Activated CD4-positive, alpha-beta T cell treated with anti-CD3 and anti-CD28 coated beads for 24 hours (primary cell): ENCODE results near the gene MYLK.

Experiments
- DNase-seq, 2 donors: peaks; one replicate each; pipeline ENCODE4 v3.0.0-alpha.2; 2020; ENCODE audit warnings: low read depth in 2 of 2

The MYLK gene

DNA sequence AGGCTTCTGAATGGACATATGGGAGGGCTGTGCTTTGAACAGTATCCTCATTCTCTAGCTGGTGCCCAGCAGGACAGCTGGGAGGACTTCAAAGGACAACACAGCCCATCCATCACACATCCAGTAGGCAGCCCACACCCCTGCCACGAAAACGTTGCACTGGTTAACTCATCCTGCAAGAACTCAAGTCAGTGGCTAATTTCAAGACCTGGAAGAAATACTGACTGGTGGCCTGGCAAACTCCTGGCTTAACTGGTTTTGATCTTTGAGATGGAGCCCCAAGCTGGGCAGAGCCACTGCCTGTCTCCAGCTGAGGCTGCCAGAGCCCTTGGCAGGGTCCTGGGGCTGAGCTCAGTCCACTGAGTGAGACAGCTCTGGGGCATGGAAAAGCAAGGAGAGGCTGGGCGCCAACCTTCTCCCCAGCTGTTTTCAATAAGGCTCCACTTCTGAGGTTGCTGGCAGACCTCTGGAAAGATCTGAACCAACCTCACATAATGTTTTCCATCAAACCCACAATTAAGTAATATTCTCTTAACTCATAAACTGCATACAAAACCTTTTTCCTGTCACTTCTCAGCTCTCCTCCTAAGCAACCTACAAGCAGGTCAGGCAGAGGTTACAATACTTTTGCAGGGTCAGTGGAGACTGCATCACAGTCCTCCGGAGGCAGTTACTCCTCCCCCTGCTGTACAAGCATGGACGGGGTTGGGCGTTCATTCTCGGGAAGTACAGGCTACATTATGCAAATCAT lies 110.3 kb downstream of the MYLK start:
- DNase-seq, result no peak

- DNase-seq, result no peak
Measured at GRCh38 chr3:123769356-123769743, 114.8 kb downstream of the MYLK start.

DNA sequence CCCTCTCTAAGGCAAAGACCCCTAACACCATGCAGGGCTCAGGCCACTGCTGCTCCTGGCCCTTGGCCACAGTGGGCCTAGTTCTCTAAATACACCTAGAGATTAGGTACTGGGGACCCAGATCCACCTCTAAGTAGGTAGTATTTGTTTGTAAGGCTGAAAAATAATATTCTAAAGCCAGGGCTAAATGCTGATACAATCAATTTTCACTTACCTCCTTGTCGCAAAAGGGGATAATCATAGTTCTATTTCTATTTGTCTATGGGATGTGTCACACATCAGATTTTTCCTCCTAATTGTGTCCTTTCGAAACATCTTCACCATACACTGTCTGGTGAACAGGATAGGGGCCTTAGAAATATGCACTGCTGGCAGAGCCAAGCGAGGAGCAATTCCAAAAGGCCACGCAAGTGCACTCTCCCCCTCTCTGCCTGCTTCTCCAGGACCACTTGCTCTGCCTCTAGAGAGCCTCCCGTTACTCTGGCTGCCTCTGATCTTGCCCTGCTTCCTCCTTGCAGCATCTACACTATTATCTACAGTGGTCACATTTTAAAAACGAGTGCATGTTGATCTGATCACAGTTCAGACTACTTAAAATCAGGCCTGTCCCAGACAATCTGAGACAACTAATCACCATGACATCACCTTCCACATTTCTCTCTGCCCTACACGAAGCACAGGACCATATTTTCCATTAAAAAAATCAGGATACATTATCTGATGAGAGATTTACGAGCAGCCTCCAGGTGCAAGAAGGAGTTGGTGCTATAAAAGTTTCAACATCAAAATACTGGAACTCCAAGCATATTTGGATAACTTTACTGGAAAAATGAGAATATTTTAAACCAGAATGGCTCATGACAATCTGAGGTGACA lies 115.4 kb downstream of the MYLK start:
- no peak for DNase-seq

DNA sequence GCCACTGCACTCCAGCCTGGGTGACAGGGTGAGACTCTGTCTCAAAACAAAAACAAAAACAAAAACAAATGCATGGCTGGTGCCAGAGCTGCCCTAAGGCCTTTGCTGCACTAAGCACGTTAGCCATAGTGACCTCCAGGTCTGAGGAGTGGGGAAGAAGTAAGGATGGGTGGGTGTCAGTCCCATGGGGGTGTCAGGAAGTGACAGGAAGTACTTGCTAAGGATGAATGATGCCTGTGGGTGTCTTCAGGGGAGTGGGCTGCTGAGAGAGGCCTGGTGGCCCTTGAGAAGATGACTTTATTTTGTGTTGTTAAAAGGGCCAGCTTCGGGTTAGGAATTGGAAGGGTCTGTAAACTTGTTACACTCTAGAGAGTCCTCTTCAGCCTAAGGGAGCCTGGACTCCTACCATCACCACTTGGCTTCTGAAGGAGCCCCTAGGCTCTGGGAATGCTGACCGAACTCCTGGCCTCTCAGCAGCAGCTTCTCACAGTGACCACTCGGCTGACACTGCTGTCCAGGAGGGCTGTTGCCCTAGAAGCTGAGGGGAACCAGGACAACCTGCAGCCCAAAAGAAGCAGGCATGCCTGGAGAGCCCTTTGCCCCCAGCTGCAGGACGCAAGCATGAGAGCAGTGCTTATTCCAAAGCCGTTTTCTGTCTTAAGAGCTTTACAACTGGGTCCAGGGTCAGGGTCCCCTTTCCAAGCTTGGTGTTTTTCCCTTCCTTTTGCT lies 116.4 kb downstream of the MYLK start:
- DNase-seq, result no peak

GRCh38 chr3:123767009-123767372 lies 117.1 kb downstream of the MYLK start:
- DNase-seq, result no peak

DNA sequence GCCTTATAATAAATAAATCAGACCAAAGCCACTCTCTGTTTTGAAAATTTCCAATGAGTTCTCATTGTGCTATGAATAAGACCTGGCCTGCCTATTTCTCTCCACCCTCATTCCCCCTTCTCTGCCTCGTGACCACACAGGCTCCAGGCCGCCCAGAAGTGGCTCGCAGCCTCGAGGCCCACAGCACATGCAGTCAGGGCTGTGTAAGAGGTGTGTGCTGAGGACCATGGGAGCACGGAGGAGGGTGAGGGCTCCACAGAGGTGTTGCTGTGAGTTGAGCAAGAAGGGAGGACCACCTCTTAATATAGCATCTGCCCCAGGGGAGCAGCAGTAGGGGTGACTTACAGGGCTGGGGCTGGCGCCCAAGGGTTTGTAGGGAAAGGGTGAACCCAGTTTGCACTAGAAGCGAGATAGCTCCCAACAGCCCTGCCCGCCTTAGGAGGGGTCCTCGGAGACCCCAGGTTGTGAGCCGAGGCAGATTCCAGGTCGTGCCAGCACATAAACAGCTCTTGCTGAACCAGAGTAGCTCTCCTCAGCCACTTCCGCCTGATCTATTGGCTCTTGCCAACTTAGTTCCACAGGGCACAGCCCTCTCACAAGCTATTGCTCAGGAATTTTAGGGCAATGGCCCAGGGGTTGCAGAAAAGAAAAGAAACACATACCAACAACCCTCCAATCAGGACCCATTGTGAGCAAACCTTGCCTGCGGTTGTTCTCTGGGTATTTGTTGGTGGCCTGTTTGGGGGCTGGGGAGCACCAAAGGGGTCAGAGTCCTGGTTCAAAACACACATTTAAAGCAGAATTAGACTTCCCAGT lies 117.7 kb downstream of the MYLK start:
- DNase-seq, result no peak

DNA sequence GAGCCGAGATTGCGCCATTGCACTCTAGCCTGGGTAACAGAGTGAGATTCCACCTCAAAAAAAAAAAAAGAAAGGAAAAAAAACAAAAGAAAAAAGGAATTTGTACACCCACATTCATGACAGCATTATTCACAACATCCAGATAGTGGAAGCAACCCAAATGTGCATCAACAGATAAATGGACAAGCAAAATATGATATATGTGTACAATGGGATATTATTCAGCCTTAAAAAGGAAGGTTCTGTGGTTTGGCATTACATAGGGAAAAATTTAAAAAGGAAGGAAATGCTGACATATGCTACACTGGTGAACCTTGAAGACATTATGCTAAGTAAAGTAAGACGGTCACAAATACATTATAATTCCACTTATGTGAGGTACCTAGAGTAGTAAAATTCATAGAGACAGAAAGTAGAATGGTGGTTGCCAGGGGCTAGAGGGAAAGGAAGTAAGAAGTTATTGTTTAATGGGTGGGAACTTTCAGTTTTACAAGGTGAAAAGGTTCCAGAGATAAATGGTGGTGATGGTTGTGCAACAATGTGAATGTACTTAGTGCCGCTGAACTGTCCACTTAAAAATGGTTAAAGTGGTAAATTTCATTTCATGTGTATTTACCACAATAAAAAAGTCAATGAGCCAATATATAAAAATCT lies 118.5 kb downstream of the MYLK start:
- no peak for DNase-seq

GRCh38 chr3:123764647-123765046 lies 119.5 kb downstream of the MYLK start:
- no peak for DNase-seq

DNA sequence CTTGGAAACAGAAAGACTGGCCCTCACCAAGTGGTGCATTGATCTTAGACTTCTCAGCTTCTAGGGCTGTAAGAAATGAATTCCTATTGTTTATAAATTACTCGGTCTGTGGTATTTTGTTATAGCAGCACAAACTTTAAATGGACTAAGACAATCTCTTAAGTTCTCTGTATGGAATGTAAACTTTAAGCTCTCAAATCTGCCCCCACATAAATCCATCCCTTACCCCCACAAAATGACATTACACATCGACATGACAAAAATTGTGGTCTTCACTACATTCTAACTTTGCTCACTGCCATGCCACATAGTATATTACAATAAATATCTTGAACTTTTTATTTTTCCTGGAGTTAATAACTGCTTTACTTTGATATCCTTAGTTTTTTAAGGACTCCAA lies 121.3 kb downstream of the MYLK start:
- no peak for DNase-seq

DNA sequence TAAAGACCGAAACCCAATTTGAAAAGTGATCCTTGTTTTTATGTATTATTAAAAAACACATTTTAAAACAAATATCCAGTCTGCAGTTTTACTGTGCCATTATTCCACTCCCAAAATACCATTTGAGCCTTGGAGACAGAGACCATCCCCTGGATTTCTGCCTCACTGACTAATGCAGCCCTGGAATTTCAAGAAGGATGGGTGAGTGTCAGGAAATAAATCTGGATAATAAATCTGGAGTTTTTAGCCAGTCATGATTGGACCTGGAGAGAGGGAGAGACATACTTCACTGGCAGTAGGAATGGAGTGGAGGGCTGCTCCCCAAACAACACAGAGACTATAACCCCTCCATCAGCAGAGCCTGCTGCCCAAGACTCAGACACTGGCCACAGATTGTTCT lies 123.3 kb downstream of the MYLK start:
- DNase-seq, result no peak

DNA sequence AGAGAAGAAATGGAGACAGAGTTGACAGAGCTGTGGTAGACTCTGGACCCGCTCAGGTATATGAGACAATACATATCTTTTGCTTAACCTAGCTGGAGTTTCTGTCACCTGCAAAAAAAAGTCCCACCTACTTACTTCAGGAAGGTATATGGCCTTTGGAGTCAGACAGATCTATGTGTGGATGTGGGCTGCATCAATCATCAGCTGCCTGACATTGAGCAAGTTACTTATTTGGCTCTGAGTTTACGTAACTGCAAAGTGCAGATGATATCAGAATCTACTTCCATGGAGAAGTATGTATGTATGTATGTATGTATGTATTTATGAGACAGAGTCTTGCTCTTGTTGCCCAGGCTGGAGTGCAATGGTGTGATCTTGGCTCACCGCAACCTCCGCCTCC lies 124.3 kb downstream of the MYLK start:
- no peak for DNase-seq

DNA sequence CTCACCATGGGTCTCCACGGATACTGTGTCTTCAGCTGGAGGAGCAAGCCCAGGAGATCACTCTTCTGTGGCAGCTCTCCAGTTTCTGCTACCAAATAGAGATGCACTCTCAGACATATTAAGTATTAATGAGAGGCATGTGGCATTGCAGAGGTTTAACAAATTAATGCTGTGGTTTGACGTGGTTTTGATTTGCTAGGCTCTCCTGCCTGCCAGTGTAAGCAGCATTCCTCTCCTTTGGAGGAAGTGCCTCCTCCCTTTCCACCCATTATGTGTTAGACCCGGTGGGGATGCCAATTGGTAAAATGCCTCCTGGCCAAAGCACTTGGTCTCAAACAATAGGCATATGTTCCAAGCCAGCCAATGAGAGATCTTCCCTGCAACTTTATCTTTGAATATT lies 124.8 kb downstream of the MYLK start:
- DNase-seq, result no peak

- no peak for DNase-seq
Measured at GRCh38 chr3:123758081-123758564, 126.0 kb downstream of the MYLK start.

- DNase-seq, result no peak
Measured at GRCh38 chr3:123757281-123757940, 126.7 kb downstream of the MYLK start.

- DNase-seq, result no peak
Measured at GRCh38 chr3:123755501-123755900, 128.6 kb downstream of the MYLK start.

GRCh38 chr3:123755085-123755484 lies 129.0 kb downstream of the MYLK start:
- no peak for DNase-seq

DNA sequence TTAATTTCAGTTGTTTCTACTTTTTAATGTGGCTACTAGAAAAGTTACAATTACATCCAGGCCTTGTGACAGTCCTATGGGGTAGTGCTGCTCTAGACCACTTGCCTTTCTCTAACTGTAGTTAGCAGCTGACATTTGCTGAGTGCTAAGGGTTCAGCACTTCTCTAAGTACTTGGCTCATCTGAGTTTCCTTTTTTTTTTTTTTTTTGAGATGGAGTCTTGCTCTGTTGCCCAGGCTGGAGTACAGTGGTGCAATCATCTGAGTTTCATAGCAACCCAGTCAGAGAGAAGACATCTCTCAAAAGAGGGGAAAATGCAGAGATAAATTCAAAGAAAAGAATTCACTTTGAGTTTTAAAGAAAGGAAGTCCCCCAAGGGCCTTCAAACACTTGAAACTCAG lies 130.8 kb downstream of the MYLK start:
- DNase-seq, result no peak

- DNase-seq, result no peak
Measured at GRCh38 chr3:123752228-123752627, 131.9 kb downstream of the MYLK start.

DNA sequence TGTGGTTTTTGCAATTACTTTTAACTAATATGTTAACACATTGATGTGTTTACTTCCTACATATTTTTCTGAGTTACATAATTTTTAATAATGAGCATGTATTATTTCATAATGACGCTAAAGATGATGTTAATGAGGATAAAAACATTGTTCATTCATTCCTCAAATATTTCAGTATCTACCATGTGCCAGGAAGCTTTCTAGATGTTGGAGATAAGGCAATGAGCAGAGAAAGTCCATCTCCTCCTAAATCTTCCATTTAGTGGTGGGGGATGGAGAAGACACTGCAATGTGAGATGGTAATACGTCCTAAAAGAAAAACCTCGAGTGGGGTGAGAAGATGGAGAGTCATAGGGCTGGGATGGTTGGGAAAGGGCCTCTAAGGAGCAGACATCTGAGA lies 132.7 kb downstream of the MYLK start:
- no peak for DNase-seq

DNA sequence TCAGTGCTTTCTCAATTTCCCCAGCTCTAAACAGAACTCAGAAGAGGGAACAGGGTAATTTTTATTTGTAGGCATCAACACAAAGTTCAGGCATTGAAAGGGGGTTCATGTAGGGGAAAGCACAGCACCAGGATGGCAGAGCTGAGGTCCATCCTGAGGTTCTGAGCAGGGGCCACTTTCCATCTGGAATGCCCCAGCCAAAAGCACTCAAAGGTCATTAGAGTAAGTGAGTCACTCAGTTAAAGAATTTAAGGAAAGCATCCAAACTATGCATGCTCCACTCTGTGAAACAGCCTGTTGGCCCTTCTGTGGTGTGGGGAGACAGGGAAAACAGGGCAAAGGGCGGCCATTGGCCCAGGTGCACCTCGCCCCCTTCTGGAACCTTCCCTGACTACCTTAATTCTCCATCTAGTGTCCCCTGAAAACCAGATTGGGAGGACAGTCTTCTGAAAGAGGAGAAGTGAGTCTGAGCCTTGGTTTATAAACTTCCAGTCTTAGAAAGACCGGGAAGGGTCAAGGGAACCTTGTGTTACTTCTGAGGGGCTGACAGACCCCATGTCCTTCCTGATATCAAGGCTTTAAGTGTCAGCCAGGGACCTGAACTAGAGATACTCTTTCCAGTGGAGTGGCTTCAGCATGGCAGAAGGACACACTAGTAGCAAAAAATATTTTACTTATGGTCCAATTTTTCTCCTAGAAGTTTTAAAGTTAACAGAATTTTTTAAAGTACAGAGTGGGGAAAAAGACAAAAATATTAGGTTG lies 133.3 kb downstream of the MYLK start:
- no peak for DNase-seq
